ENCODE results near the gene CNIH1.

DNA sequence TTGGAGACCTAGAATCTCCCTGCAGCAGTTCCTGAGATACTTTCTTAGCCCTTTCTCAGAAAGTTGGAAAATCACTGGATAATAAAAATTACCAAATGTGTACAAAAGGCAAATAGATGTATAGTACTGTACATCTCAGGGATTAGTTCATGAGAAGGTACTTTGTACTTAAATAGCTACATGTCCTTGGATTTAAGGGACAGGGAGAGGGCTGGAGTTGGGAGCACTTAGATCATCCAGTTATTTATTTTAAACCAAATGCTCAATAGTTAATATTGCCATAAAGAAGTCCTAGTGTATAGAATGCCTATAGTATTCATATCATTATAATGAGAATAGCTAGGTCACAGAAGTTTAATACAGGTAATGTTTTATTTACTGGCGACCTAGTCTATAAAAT is 31.0 kb downstream of the CNIH1 start:
- TF ChIP-seq CTCF (IDR thresholded peaks at IDR 0.05) (no peak), IRF1 (CRISPR knock-in tag; IDR thresholded peaks at IDR 0.05) (no peak), E2F4 (CRISPR knock-in tag; IDR thresholded peaks at IDR 0.05; ENCODE audit: borderline replicate concordance, low read depth) (no peak), ZNF532 (CRISPR knock-in tag; IDR thresholded peaks at IDR 0.05; ENCODE audit: borderline replicate concordance) (no peak), NR2C2 (CRISPR knock-in tag; IDR thresholded peaks at IDR 0.05) (no peak), TP53 (CRISPR knock-in tag; IDR thresholded peaks at IDR 0.05) (no peak), NFE2L1 (CRISPR knock-in tag; IDR thresholded peaks at IDR 0.05) (no peak), ATF2 (CRISPR knock-in tag; IDR thresholded peaks at IDR 0.05; ENCODE audit: borderline replicate concordance, low read depth) (no peak), ATF1 (CRISPR knock-in tag; IDR thresholded peaks at IDR 0.05) (no peak), MXD4 (CRISPR knock-in tag; IDR thresholded peaks at IDR 0.05; ENCODE audit: borderline replicate concordance) (no peak)
- TF ChIP-seq, protein P1, sequence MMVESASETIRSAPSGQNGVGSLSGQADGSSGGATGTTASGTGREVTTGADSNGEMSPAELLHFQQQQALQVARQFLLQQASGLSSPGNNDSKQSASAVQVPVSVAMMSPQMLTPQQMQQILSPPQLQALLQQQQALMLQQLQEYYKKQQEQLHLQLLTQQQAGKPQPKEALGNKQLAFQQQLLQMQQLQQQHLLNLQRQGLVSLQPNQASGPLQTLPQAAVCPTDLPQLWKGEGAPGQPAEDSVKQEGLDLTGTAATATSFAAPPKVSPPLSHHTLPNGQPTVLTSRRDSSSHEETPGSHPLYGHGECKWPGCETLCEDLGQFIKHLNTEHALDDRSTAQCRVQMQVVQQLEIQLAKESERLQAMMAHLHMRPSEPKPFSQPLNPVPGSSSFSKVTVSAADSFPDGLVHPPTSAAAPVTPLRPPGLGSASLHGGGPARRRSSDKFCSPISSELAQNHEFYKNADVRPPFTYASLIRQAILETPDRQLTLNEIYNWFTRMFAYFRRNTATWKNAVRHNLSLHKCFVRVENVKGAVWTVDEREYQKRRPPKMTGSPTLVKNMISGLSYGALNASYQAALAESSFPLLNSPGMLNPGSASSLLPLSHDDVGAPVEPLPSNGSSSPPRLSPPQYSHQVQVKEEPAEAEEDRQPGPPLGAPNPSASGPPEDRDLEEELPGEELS (CRISPR knock-in tag; IDR thresholded peaks at IDR 0.05) = no peak

All from WTC11 (cell line).